GM12878 (cell line): ENCODE measurements around the gene DNAJC15. TPM values are rescaled to one million over a fixed set of nuclear protein-coding genes. Genes with fewer than 3 reads are reported as not detected.

Experiments
- ATAC-seq: fragments of 200-7000 bp; cut with Tn5 transposase; 3 replicates; pipeline ENCODE4 v1.9.1; 2020; ENCODE audit warnings: mild to moderate bottlenecking, moderate library complexity
- BruUV-seq: library from RNA; stranded (reverse); fragments of 400-500 nt; replicated peaks from 2 replicates; lab custom pipeline; 2021; lab: Mats Ljungman, UMichigan
- CTCF ChIA-PET: fragments of 300-600 bp; sonication (Branson Sonifier 250); formaldehyde crosslinking; extraction: SDS; loops from one replicate; lab custom pipeline; 2021; ENCODE audit warnings: inconsistent platforms; lab: Yijun Ruan, JAX
- POLR2A ChIA-PET: fragments of 350-600 bp; formaldehyde crosslinking; extraction: SDS; loops from one replicate; lab custom pipeline; 2021; ENCODE audit warnings: inconsistent platforms; lab: Charles Lee
- RAD21 ChIA-PET: fragments of 300-600 bp; sonication (Branson Sonifier 250); formaldehyde crosslinking; loops from one replicate; lab custom pipeline; 2023; ENCODE audit warnings: antibody characterized with exemption; ENCODE audit not compliant: unreplicated experiment; lab: Charles Lee
- SMC1A ChIA-PET: fragments of 300-600 bp; sonication (Branson Sonifier 250); formaldehyde crosslinking; loops from one replicate; lab custom pipeline; 2023; ENCODE audit not compliant: unreplicated experiment, uncharacterized antibody; lab: Charles Lee
- DNase-seq: peaks from one replicate; pipeline ENCODE4 v3.0.0-alpha.2; 2011; ENCODE audit warnings: low read depth, low spot score
- FAIRE-seq: peaks from 3 replicates; lab custom pipeline; 2011; peaks lifted over from hg19 to GRCh38; lab: Jason Lieb, UNC
- H2AFZ ChIP-seq: 2 replicates; pipeline ENCODE4 v1.6.0; 2011; ENCODE audit warnings: low read depth, low read length, control low read depth; ENCODE audit not compliant: control insufficient read depth
- H3K27ac ChIP-seq: 2 replicates; pipeline ENCODE4 v1.5.1; 2011; ENCODE audit warnings: control low read depth; ENCODE audit not compliant: control insufficient read depth, insufficient read depth
- H3K27me3 ChIP-seq, 2 experiments: replicated peaks in 1 of 2; 2 replicates each; pipeline versions ENCODE4 v1.6.0 to v1.6.1; 2011; ENCODE audit warnings: low read length in 1 of 2; ENCODE audit not compliant: control insufficient read depth in 2 of 2, insufficient read depth in 2 of 2
- H3K36me3 ChIP-seq, 2 experiments: 2 replicates each; pipeline ENCODE4 v1.5.1; 2011; ENCODE audit warnings: low read length in 1 of 2; ENCODE audit not compliant: control insufficient read depth in 2 of 2, insufficient read depth in 2 of 2
- H3K4me1 ChIP-seq: 2 replicates; pipeline ENCODE4 v1.6.1; 2011; ENCODE audit warnings: mild to moderate bottlenecking, low read length, moderate library complexity, mixed read lengths; ENCODE audit not compliant: control insufficient read depth, insufficient read depth
- H3K4me2 ChIP-seq: 2 replicates; pipeline ENCODE4 v1.6.0; 2011; ENCODE audit warnings: control low read depth; ENCODE audit not compliant: control insufficient read depth, insufficient read depth
- H3K4me3 ChIP-seq: fragments of 200-600 bp; sonication (generic); 2 replicates; pipeline ENCODE4 v1.5.1; 2016
- H3K79me2 ChIP-seq: 2 replicates; pipeline ENCODE4 v1.6.0; 2011; ENCODE audit warnings: low read length; ENCODE audit not compliant: control insufficient read depth, insufficient read depth
- H3K9ac ChIP-seq: 2 replicates; pipeline ENCODE4 v1.8.0; 2011; ENCODE audit warnings: low read length, control low read depth, mixed read lengths; ENCODE audit not compliant: control insufficient read depth, insufficient read depth
- H3K9me3 ChIP-seq: replicated peaks from 3 replicates; pipeline ENCODE4 v1.5.1; 2011; ENCODE audit warnings: mild to moderate bottlenecking, low read length; ENCODE audit not compliant: control insufficient read depth, insufficient read depth
- H4K20me1 ChIP-seq: 2 replicates; pipeline ENCODE4 v1.6.0; 2011; ENCODE audit not compliant: control insufficient read depth, insufficient read depth
- CBFB ChIP-seq: IDR thresholded peaks from 2 replicates; pipeline ENCODE4 v1.6.1; 2016; ENCODE audit warnings: antibody characterized with exemption, low read depth
- DPF2 ChIP-seq: fragments of 450-650 bp; IDR thresholded peaks from 2 replicates; pipeline ENCODE4 v1.6.1; 2017; ENCODE audit warnings: mild to moderate bottlenecking
- HCFC1 ChIP-seq: fragments of 150-350 bp; IDR thresholded peaks from 2 replicates; pipeline ENCODE4 v1.6.1; 2014; ENCODE audit warnings: low read length
- IKZF1 ChIP-seq: fragments of 450-650 bp; conservative IDR thresholded peaks from 2 replicates; pipeline ENCODE4 v1.6.1; 2017; ENCODE audit warnings: antibody characterized with exemption, mild to moderate bottlenecking
- KDM1A ChIP-seq: fragments of 200-600 bp; sonication (generic); IDR thresholded peaks from 2 replicates; pipeline ENCODE4 v1.6.1; 2016; ENCODE audit warnings: borderline replicate concordance
- MTA2 ChIP-seq: fragments of 450-650 bp; IDR thresholded peaks from 2 replicates; pipeline ENCODE4 v1.6.1; 2016; ENCODE audit warnings: low read depth, mild to moderate bottlenecking, moderate library complexity
- PAX5 ChIP-seq: IDR thresholded peaks from 2 replicates; pipeline ENCODE4 v1.6.1; 2011; ENCODE audit warnings: low read depth, low read length, borderline replicate concordance
- SUZ12 ChIP-seq: fragments of 200-600 bp; sonication (generic); IDR thresholded peaks from one replicate; pipeline ENCODE4 v1.6.1; 2018; ENCODE audit warnings: antibody characterized with exemption, mild to moderate bottlenecking; ENCODE audit not compliant: unreplicated experiment
- TBL1XR1 ChIP-seq: IDR thresholded peaks from 2 replicates; pipeline ENCODE4 v1.6.1; 2012; ENCODE audit warnings: low read depth, low read length, improper control_type of control experiment
- TCF3 ChIP-seq: IDR thresholded peaks from 2 replicates; pipeline ENCODE4 v1.6.1; 2012; ENCODE audit warnings: low read depth, mild to moderate bottlenecking, low read length, borderline replicate concordance; ENCODE audit not compliant: insufficient read depth
- WGBS: methylation state at CpG from one replicate; pipeline ENCODE4 v1.1.6; 2016; ENCODE audit warnings: low lambda C conversion rate; ENCODE audit not compliant: insufficient replicate concordance, insufficient coverage; ENCODE audit errors: missing lambda C conversion rate; 5-methylcytosine and 5-hydroxymethylcytosine counted together
- in situ Hi-C: fragments of 300-500 bp; cut with MboI; formaldehyde crosslinking; loops from 9 replicates; pipeline ENCODE4 v1.14.3; 2018; ENCODE audit warnings: mixed read lengths
- intact Hi-C: fragments of 100-400 bp; cut with micrococcal nuclease; formaldehyde crosslinking; loops from one replicate; pipeline ENCODE4 v1.14.2; 2022; ENCODE audit not compliant: unreplicated experiment
- polyA plus RNA-seq, 11 experiments: library from polyadenylated mRNA; depleted of rRNA in 4 of 11; unstranded in 6 of 11; stranded (reverse) in 5 of 11; fragments of >200 nt; fragmentation: Nextera tagmentation in 4 of 11; fragmentation: Illumina TruSeq in 1 of 11; extraction: Ambion mirVana in 4 of 11; extraction: Trizol in 1 of 11; gene quantifications; 1 replicate in 1 of 11; 2 replicates in 10 of 11; pipeline versions ENCODE4 v1.2.1 to v1.2.3, GENCODE V29; 2011 to 2016; ENCODE audit warnings: inconsistent platforms in 2 of 11, missing spikeins in 2 of 11, low read depth in 1 of 11
- total RNA-seq, 4 experiments: library from RNA; depleted of rRNA in 3 of 4; stranded (reverse); fragments of >200 nt in 3 of 4; fragmentation: Illumina TruSeq in 1 of 4; extraction: Trizol in 1 of 4; gene quantifications; 2 replicates each; pipeline versions ENCODE4 v1.2.1 to v1.2.3, GENCODE V29; 2013 to 2021
- TF ChIP-seq, protein P1 (sequence below): fragments of 450-650 bp; IDR thresholded peaks from 2 replicates; pipeline ENCODE4 v1.6.1; 2014; ENCODE audit warnings: mild to moderate bottlenecking
- TF ChIP-seq, protein P2 (sequence below): IDR thresholded peaks from 2 replicates; pipeline ENCODE4 v1.6.1; 2012; ENCODE audit warnings: improper control_type of control experiment, low read depth, low read length; ENCODE audit not compliant: insufficient replicate concordance

Gene DNAJC15
- total and polyA plus RNA-seq, 10 of the 15 experiments (the other 5 are each of a cell fraction or from before 2014, with no cell fraction given) = 13.1 to 104 (median 54.4) TPM

DNA sequence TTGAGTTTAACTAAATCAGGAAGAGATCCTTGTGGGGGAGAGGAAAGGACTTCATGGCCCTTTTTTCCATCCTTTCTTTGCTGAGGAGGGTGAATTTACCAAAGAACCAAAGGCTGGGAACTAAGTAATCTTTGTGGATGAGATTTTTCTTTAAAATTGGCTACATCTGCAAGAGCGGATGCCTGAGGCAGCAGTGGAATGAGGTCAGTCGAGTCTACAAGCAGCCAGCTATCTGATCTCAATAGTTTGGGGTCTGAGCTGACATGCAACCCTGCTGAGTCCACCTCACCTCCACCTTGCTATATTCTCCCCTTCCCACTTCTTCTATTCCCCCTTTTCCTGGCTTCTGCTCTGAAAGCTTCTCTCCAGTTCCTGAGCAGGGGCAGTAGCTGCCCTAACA is 3.6 kb upstream of the DNAJC15 start:
- Histone ChIP-seq H3K4me2 (no peak overlapping the region), H3K9me3 (no peaks in the 10 kb centered on the region), H3K79me2 (peaks cover 10% of the 10 kb centered on the region), H3K36me3 (no peaks in the 10 kb centered on the region), H3K4me1 (no peaks in the 10 kb centered on the region; the same call in 1 of the 2 replicates), H3K4me3 (no peak overlapping the region), H4K20me1 (no peaks in the 10 kb centered on the region), H3K27ac (no peak overlapping the region), H2AFZ (no peak overlapping the region), H3K27me3 (no peaks in the 10 kb centered on the region), H3K9ac (no peak overlapping the region)
- SMC1A ChIA-PET = interaction anchor here (1.0 to 1.7 kb wide), 4 partner anchors 12 to 34 kb away, joined by 3 to 6 read pairs (median 4); partner anchors contain the start of gene EPSTI1
- POLR2A ChIA-PET = no interaction called here
- in situ Hi-C loops (no loop called here), intact Hi-C loops (no loop called here)
- TF ChIP-seq MTA2 (no peak), HCFC1 (no peak), TCF3 (no peak), CBFB (no peak), PAX5 (no peak), KDM1A (no peak), DPF2 (no peak), IKZF1 (no peak), SUZ12 (no peak), TBL1XR1 (no peak)
- TF ChIP-seq, protein P1, sequence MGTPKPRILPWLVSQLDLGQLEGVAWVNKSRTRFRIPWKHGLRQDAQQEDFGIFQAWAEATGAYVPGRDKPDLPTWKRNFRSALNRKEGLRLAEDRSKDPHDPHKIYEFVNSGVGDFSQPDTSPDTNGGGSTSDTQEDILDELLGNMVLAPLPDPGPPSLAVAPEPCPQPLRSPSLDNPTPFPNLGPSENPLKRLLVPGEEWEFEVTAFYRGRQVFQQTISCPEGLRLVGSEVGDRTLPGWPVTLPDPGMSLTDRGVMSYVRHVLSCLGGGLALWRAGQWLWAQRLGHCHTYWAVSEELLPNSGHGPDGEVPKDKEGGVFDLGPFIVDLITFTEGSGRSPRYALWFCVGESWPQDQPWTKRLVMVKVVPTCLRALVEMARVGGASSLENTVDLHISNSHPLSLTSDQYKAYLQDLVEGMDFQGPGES = no peak
- TF ChIP-seq, protein P2, sequence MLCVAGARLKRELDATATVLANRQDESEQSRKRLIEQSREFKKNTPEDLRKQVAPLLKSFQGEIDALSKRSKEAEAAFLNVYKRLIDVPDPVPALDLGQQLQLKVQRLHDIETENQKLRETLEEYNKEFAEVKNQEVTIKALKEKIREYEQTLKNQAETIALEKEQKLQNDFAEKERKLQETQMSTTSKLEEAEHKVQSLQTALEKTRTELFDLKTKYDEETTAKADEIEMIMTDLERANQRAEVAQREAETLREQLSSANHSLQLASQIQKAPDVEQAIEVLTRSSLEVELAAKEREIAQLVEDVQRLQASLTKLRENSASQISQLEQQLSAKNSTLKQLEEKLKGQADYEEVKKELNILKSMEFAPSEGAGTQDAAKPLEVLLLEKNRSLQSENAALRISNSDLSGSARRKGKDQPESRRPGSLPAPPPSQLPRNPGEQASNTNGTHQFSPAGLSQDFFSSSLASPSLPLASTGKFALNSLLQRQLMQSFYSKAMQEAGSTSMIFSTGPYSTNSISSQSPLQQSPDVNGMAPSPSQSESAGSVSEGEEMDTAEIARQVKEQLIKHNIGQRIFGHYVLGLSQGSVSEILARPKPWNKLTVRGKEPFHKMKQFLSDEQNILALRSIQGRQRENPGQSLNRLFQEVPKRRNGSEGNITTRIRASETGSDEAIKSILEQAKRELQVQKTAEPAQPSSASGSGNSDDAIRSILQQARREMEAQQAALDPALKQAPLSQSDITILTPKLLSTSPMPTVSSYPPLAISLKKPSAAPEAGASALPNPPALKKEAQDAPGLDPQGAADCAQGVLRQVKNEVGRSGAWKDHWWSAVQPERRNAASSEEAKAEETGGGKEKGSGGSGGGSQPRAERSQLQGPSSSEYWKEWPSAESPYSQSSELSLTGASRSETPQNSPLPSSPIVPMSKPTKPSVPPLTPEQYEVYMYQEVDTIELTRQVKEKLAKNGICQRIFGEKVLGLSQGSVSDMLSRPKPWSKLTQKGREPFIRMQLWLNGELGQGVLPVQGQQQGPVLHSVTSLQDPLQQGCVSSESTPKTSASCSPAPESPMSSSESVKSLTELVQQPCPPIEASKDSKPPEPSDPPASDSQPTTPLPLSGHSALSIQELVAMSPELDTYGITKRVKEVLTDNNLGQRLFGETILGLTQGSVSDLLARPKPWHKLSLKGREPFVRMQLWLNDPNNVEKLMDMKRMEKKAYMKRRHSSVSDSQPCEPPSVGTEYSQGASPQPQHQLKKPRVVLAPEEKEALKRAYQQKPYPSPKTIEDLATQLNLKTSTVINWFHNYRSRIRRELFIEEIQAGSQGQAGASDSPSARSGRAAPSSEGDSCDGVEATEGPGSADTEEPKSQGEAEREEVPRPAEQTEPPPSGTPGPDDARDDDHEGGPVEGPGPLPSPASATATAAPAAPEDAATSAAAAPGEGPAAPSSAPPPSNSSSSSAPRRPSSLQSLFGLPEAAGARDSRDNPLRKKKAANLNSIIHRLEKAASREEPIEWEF = no peak
- CTCF ChIA-PET = interaction anchor here (1.6 kb wide), 1 partner anchor 48 kb away, joined by 6 read pairs; no protein-coding TSS in a partner anchor
- ATAC-seq = no peak
- DNase-seq = no peak
- FAIRE-seq = no peak
- 96% methylated on average over 2 of the region's 2 CpGs for WGBS
- BruUV-seq = no TSS peak
- RAD21 ChIA-PET = no interaction called here
